GM23248 (cell line): Measurements from ENCODE around the gene LRSAM1.

Experiments
- EZH2 ChIP-seq: fragments of 200-600 bp; sonication (generic); IDR thresholded peaks from 2 replicates; pipeline ENCODE4 v1.6.1; 2018; ENCODE audit warnings: antibody characterized with exemption, mild to moderate bottlenecking; ENCODE audit not compliant: insufficient read depth, poor library complexity, severe bottlenecking
- EZH2phosphoT487 ChIP-seq: fragments of 200-600 bp; sonication (generic); IDR thresholded peaks from 2 replicates; pipeline ENCODE4 v1.6.1; 2018; ENCODE audit warnings: antibody characterized with exemption, moderate library complexity, mild to moderate bottlenecking, low read depth; ENCODE audit not compliant: insufficient read depth

GRCh38 chr9:127541865-127542264 is 90.6 kb downstream of the LRSAM1 start:
- TF ChIP-seq EZH2phosphoT487 (no peak), EZH2 (no peak)
